ENCODE data around the gene STON2.

The STON2 gene

GRCh38 chr14:81301371-81301770 is 98.8 kb downstream of the STON2 start:
- DNase-seq = no peak

GRCh38 chr14:81298911-81299310 is 101.2 kb downstream of the STON2 start:
- DNase-seq = no peak

- DNase-seq = no peak
Observed at GRCh38 chr14:81298122-81298521, 102.0 kb downstream of the STON2 start.

GRCh38 chr14:81295958-81296923 is 103.9 kb downstream of the STON2 start:
- no peak for DNase-seq

GRCh38 chr14:81289516-81289915 is 110.6 kb downstream of the STON2 start:
- DNase-seq = no peak

- DNase-seq = no peak
Observed at GRCh38 chr14:81286574-81287370, 113.4 kb downstream of the STON2 start.

- no peak for DNase-seq
Observed at GRCh38 chr14:81285245-81285644, 114.9 kb downstream of the STON2 start.

- no peak for DNase-seq
Observed at GRCh38 chr14:81281332-81281731, 118.8 kb downstream of the STON2 start.

- DNase-seq = no peak
Observed at GRCh38 chr14:81280136-81280791, 119.9 kb downstream of the STON2 start.

GRCh38 chr14:81277096-81277495 is 123.0 kb downstream of the STON2 start:
- no peak for DNase-seq

- no peak for DNase-seq
Observed at GRCh38 chr14:81276073-81277069, 123.8 kb downstream of the STON2 start.

- DNase-seq = no peak
Observed at GRCh38 chr14:81275305-81276072, 124.6 kb downstream of the STON2 start.

- no peak for DNase-seq
Observed at GRCh38 chr14:81273961-81274575, 126.1 kb downstream of the STON2 start.

GRCh38 chr14:81273521-81273920 is 126.6 kb downstream of the STON2 start:
- DNase-seq = no peak

- no peak for DNase-seq
Observed at GRCh38 chr14:81272317-81272716, 127.8 kb downstream of the STON2 start.

GRCh38 chr14:81269979-81270375 is 130.1 kb downstream of the STON2 start:
- no peak for DNase-seq

- DNase-seq = no peak
Observed at GRCh38 chr14:81269100-81269978, 130.8 kb downstream of the STON2 start.

- no peak for DNase-seq
Observed at GRCh38 chr14:81268016-81268416, 132.1 kb downstream of the STON2 start.

GRCh38 chr14:81265636-81266169 is 134.4 kb downstream of the STON2 start:
- no peak for DNase-seq

All from left hindlimb (tissue), 1 donor.